Measurements from ENCODE around the gene CDKN2A.

Gene CDKN2A

GRCh38 chr9:22029231-22029630, 35.0 kb upstream of the CDKN2A start:
- no peak overlapping the region for H3K4me3 ChIP-seq (ENCODE audit: low read length, poor library complexity, severe bottlenecking)
- no peak overlapping the region for H3K4me2 ChIP-seq (ENCODE audit: low read depth, low read length, poor library complexity, severe bottlenecking)
- H3F3A ChIP-seq (ENCODE audit: low read depth) = no peaks in the 10 kb centered on the region
- H3K36me3 ChIP-seq (ENCODE audit: insufficient read depth, low read length) = peaks cover 6% of the 10 kb centered on the region; the same call in 1 of the 2 replicates
- peaks cover 20% of the 10 kb centered on the region; the same call in 1 of the 2 replicates for H3K79me2 ChIP-seq (ENCODE audit: insufficient read depth, low read length)
- no peaks in the 10 kb centered on the region for H3K27me3 ChIP-seq (ENCODE audit: insufficient read depth, low read length, poor library complexity, severe bottlenecking)
- no peaks in the 10 kb centered on the region for H3K9me2 ChIP-seq (replicated peaks; ENCODE audit: low read depth, low read length)
- no peaks in the 10 kb centered on the region for H3K9me3 ChIP-seq (ENCODE audit: insufficient read depth, low read depth, low read length)
- peaks cover 12% of the 10 kb centered on the region for H3K4me1 ChIP-seq (ENCODE audit: insufficient read depth, low read length, poor library complexity, severe bottlenecking)
- no peaks in the 10 kb centered on the region for H4K20me1 ChIP-seq (ENCODE audit: insufficient read depth, low read length, poor library complexity, severe bottlenecking)
- no peak overlapping the region for H3K9ac ChIP-seq (ENCODE audit: low read depth, low read length, poor library complexity, severe bottlenecking)
- no peak overlapping the region for H2AFZ ChIP-seq (ENCODE audit: low read length)
- no peak for TF ChIP-seq EZH2phosphoT487 (IDR thresholded peaks at IDR 0.05; ENCODE audit: borderline replicate concordance)
- no peak for TF ChIP-seq CTCF (conservative IDR thresholded peaks at IDR 0.05; ENCODE audit: low read length)

- Histone ChIP-seq H3F3A (ENCODE audit: low read depth) (no peaks in the 10 kb centered on the region), H3K36me3 (ENCODE audit: insufficient read depth, low read length) (peaks cover 6% of the 10 kb centered on the region; the same call in 1 of the 2 replicates), H2AFZ (ENCODE audit: low read length) (no peak overlapping the region), H3K4me2 (ENCODE audit: low read depth, low read length, poor library complexity, severe bottlenecking) (no peak overlapping the region), H3K9ac (ENCODE audit: low read depth, low read length, poor library complexity, severe bottlenecking) (no peak overlapping the region), H3K9me2 (replicated peaks; ENCODE audit: low read depth, low read length) (no peaks in the 10 kb centered on the region), H3K4me3 (ENCODE audit: low read length, poor library complexity, severe bottlenecking) (no peak overlapping the region), H3K9me3 (ENCODE audit: insufficient read depth, low read depth, low read length) (no peaks in the 10 kb centered on the region), H3K27me3 (ENCODE audit: insufficient read depth, low read length, poor library complexity, severe bottlenecking) (no peaks in the 10 kb centered on the region), H4K20me1 (ENCODE audit: insufficient read depth, low read length, poor library complexity, severe bottlenecking) (no peaks in the 10 kb centered on the region), H3K79me2 (ENCODE audit: insufficient read depth, low read length) (peaks cover 29% of the 10 kb centered on the region; the same call in 1 of the 2 replicates), H3K4me1 (ENCODE audit: insufficient read depth, low read length, poor library complexity, severe bottlenecking) (peaks cover 5% of the 10 kb centered on the region)
- no peak for TF ChIP-seq EZH2phosphoT487 (IDR thresholded peaks at IDR 0.05; ENCODE audit: borderline replicate concordance)
- TF ChIP-seq CTCF (conservative IDR thresholded peaks at IDR 0.05; ENCODE audit: low read length) = no peak
Observed at GRCh38 chr9:22028394-22028793, 34.2 kb upstream of the CDKN2A start.

GRCh38 chr9:22026696-22027095, 32.5 kb upstream of the CDKN2A start:
- H3K27me3 ChIP-seq (ENCODE audit: insufficient read depth, low read length, poor library complexity, severe bottlenecking) = no peaks in the 10 kb centered on the region
- no peaks in the 10 kb centered on the region for H3K9me3 ChIP-seq (ENCODE audit: insufficient read depth, low read depth, low read length)
- no peak overlapping the region for H3K4me3 ChIP-seq (ENCODE audit: low read length, poor library complexity, severe bottlenecking)
- TF ChIP-seq CTCF (conservative IDR thresholded peaks at IDR 0.05; ENCODE audit: low read length) (no peak), EZH2phosphoT487 (IDR thresholded peaks at IDR 0.05; ENCODE audit: borderline replicate concordance) (no peak)
- H2AFZ ChIP-seq (ENCODE audit: low read length) = no peak overlapping the region
- no peaks in the 10 kb centered on the region for H4K20me1 ChIP-seq (ENCODE audit: insufficient read depth, low read length, poor library complexity, severe bottlenecking)
- H3K36me3 ChIP-seq (ENCODE audit: insufficient read depth, low read length) = no peaks in the 10 kb centered on the region
- no peaks in the 10 kb centered on the region for H3F3A ChIP-seq (ENCODE audit: low read depth)
- H3K4me1 ChIP-seq (ENCODE audit: insufficient read depth, low read length, poor library complexity, severe bottlenecking) = peaks cover 5% of the 10 kb centered on the region
- H3K9me2 ChIP-seq (replicated peaks; ENCODE audit: low read depth, low read length) = no peaks in the 10 kb centered on the region
- H3K4me2 ChIP-seq (ENCODE audit: low read depth, low read length, poor library complexity, severe bottlenecking) = no peak overlapping the region
- H3K9ac ChIP-seq (ENCODE audit: low read depth, low read length, poor library complexity, severe bottlenecking) = no peak overlapping the region
- H3K79me2 ChIP-seq (ENCODE audit: insufficient read depth, low read length) = peaks cover 36% of the 10 kb centered on the region; the same call in 1 of the 2 replicates

Measured in Loucy (cell line).